Panc1 (cell line): ENCODE measurements around the gene BOC. TPM values are rescaled to one million over a fixed set of nuclear protein-coding genes. Genes with fewer than 3 reads are reported as not detected.

ENCODE experiments used
- ATAC-seq: fragments of 200-7000 bp; cut with Tn5 transposase; 2 replicates; pipeline ENCODE4 v1.9.1; 2020; ENCODE audit warnings: mild to moderate bottlenecking, moderate library complexity
- BruUV-seq: library from RNA; stranded (reverse); fragments of 400-500 nt; replicated peaks from 2 replicates; lab custom pipeline; 2021; lab: Mats Ljungman, UMichigan
- CTCF ChIA-PET: fragments of 300-600 bp; sonication (Branson Sonifier 250); formaldehyde crosslinking; loops from one replicate; lab custom pipeline; 2022; ENCODE audit warnings: antibody characterized with exemption; lab: Charles Lee
- POLR2A ChIA-PET: fragments of 300-600 bp; sonication (Branson Sonifier 250); formaldehyde crosslinking; loops from one replicate; lab custom pipeline; 2022; ENCODE audit warnings: antibody characterized with exemption; lab: Charles Lee
- DNase-seq: peaks from one replicate; pipeline ENCODE4 v3.0.0-alpha.2; 2010; ENCODE audit warnings: low read depth, low spot score
- H3K27ac ChIP-seq: 2 replicates; pipeline ENCODE4 v1.5.1; 2011; ENCODE audit warnings: mild to moderate bottlenecking, low read length, inconsistent platforms
- H3K27me3 ChIP-seq: fragments of 200-500 bp; sonication (Bioruptor generic); 2 replicates; pipeline ENCODE4 v1.6.0; 2014; ENCODE audit warnings: low read length, inconsistent platforms; ENCODE audit not compliant: control insufficient read depth, insufficient read depth
- H3K36me3 ChIP-seq: fragments of 200-500 bp; sonication (Bioruptor generic); 2 replicates; pipeline ENCODE4 v1.5.1; 2014; ENCODE audit warnings: inconsistent platforms, mild to moderate bottlenecking, low read length, moderate library complexity; ENCODE audit not compliant: control insufficient read depth, insufficient read depth
- H3K4me1 ChIP-seq: 2 replicates; pipeline ENCODE4 v1.5.1; 2011; ENCODE audit warnings: inconsistent platforms, mild to moderate bottlenecking, low read length, moderate library complexity; ENCODE audit not compliant: control insufficient read depth, insufficient read depth
- H3K4me3 ChIP-seq, 2 experiments: 2 replicates each; pipeline ENCODE4 v1.5.1; 2011 to 2012; ENCODE audit warnings: low read depth in 2 of 2, low read length in 2 of 2, mild to moderate bottlenecking in 2 of 2, inconsistent platforms in 1 of 2, moderate library complexity in 1 of 2
- H3K9me3 ChIP-seq: fragments of 200-500 bp; sonication (Bioruptor generic); 2 replicates; pipeline ENCODE4 v1.5.1; 2014; ENCODE audit warnings: low read depth, mild to moderate bottlenecking, inconsistent platforms, low read length, moderate library complexity; ENCODE audit not compliant: control insufficient read depth, insufficient read depth
- POLR2AphosphoS5 ChIP-seq: IDR thresholded peaks from 2 replicates; pipeline ENCODE4 v1.6.1; 2012; ENCODE audit warnings: mild to moderate bottlenecking, low read depth, low read length, moderate library complexity
- SIN3A ChIP-seq: IDR thresholded peaks from 2 replicates; pipeline ENCODE4 v1.6.1; 2012; ENCODE audit warnings: low read depth, mild to moderate bottlenecking, low read length, moderate library complexity, borderline replicate concordance; ENCODE audit not compliant: insufficient read depth
- TCF7L2 ChIP-seq: IDR thresholded peaks from 2 replicates; pipeline ENCODE4 v1.6.1; 2011; ENCODE audit warnings: mild to moderate bottlenecking, low read depth, low read length, inconsistent platforms
- in situ Hi-C: cut with HindIII; loops from 2 replicates; pipeline ENCODE4 v1.10.0; 2016; ENCODE audit warnings: low sequenced_read_pairs, low pct_unique_long_range_greater_than_20kb
- intact Hi-C: fragments of 100-400 bp; cut with micrococcal nuclease; formaldehyde crosslinking; loops from one replicate; pipeline ENCODE4 v1.10.0; 2022; ENCODE audit not compliant: unreplicated experiment
- total RNA-seq: library from RNA; stranded (reverse); gene quantifications from one replicate; pipeline ENCODE4 v1.2.1, GENCODE V29; 2021; ENCODE audit not compliant: unreplicated experiment
- TF ChIP-seq, protein P1 (sequence below): fragments of 450-650 bp; IDR thresholded peaks from 2 replicates; pipeline ENCODE4 v1.5.1; 2017; ENCODE audit warnings: mild to moderate bottlenecking
- TF ChIP-seq, protein P2 (sequence below), 2 experiments: IDR thresholded peaks; 2 replicates each; pipeline ENCODE4 v1.6.1; 2011 to 2012; ENCODE audit warnings: low read depth in 2 of 2, control low read depth in 1 of 2, low read length in 1 of 2, mild to moderate bottlenecking in 1 of 2, moderate library complexity in 1 of 2; ENCODE audit not compliant: insufficient read depth in 1 of 2

The BOC gene
- total RNA-seq, 1 experiment from 2014 or later: 0.33 TPM

DNA sequence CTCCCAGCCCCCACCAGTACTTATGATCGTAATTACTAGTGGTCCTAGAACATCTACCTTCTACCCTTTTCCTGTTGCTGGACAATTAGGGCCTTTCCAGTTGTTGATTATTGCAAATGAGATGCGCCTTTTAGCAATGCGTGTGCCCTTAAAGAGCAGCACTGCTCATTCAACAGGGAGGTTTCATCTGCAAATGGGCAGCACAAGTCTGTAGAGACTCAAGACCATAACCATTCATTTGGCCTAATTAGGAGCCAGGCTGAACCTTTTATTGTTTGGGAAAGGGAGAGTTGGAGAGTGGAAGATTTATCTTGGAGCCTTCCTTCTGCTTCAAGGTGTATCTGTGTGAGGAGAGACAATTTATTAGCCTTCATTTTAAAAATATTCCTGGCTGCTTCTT, 42.3 kb downstream of the BOC start:
- ChIA-PET CTCF (no interaction called here), POLR2A (no interaction called here)
- no peak for TF ChIP-seq TCF7L2
- TF ChIP-seq, protein P1, sequence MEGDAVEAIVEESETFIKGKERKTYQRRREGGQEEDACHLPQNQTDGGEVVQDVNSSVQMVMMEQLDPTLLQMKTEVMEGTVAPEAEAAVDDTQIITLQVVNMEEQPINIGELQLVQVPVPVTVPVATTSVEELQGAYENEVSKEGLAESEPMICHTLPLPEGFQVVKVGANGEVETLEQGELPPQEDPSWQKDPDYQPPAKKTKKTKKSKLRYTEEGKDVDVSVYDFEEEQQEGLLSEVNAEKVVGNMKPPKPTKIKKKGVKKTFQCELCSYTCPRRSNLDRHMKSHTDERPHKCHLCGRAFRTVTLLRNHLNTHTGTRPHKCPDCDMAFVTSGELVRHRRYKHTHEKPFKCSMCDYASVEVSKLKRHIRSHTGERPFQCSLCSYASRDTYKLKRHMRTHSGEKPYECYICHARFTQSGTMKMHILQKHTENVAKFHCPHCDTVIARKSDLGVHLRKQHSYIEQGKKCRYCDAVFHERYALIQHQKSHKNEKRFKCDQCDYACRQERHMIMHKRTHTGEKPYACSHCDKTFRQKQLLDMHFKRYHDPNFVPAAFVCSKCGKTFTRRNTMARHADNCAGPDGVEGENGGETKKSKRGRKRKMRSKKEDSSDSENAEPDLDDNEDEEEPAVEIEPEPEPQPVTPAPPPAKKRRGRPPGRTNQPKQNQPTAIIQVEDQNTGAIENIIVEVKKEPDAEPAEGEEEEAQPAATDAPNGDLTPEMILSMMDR: no peak
- no peak for TF ChIP-seq SIN3A
- TF ChIP-seq POLR2AphosphoS5: no peak
- TF ChIP-seq, protein P2, sequence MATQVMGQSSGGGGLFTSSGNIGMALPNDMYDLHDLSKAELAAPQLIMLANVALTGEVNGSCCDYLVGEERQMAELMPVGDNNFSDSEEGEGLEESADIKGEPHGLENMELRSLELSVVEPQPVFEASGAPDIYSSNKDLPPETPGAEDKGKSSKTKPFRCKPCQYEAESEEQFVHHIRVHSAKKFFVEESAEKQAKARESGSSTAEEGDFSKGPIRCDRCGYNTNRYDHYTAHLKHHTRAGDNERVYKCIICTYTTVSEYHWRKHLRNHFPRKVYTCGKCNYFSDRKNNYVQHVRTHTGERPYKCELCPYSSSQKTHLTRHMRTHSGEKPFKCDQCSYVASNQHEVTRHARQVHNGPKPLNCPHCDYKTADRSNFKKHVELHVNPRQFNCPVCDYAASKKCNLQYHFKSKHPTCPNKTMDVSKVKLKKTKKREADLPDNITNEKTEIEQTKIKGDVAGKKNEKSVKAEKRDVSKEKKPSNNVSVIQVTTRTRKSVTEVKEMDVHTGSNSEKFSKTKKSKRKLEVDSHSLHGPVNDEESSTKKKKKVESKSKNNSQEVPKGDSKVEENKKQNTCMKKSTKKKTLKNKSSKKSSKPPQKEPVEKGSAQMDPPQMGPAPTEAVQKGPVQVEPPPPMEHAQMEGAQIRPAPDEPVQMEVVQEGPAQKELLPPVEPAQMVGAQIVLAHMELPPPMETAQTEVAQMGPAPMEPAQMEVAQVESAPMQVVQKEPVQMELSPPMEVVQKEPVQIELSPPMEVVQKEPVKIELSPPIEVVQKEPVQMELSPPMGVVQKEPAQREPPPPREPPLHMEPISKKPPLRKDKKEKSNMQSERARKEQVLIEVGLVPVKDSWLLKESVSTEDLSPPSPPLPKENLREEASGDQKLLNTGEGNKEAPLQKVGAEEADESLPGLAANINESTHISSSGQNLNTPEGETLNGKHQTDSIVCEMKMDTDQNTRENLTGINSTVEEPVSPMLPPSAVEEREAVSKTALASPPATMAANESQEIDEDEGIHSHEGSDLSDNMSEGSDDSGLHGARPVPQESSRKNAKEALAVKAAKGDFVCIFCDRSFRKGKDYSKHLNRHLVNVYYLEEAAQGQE (IDR thresholded peaks at IDR 0.05; ENCODE audit: insufficient read depth in 1 of 2, low read depth in 2 of 2, low read length in 1 of 2): no peak
- H3K9me3 ChIP-seq: no peaks in the 10 kb centered on the region
- no peaks in the 10 kb centered on the region for H3K36me3 ChIP-seq
- BruUV-seq: no TSS peak
- in situ Hi-C loops: no loop called here
- H3K4me1 ChIP-seq: no peaks in the 10 kb centered on the region
- H3K27me3 ChIP-seq: no peaks in the 10 kb centered on the region
- DNase-seq: no peak
- no peak overlapping the region for H3K27ac ChIP-seq
- no peak for ATAC-seq
- H3K4me3 ChIP-seq: no peak overlapping the region
- intact Hi-C loops: no loop called here

DNA sequence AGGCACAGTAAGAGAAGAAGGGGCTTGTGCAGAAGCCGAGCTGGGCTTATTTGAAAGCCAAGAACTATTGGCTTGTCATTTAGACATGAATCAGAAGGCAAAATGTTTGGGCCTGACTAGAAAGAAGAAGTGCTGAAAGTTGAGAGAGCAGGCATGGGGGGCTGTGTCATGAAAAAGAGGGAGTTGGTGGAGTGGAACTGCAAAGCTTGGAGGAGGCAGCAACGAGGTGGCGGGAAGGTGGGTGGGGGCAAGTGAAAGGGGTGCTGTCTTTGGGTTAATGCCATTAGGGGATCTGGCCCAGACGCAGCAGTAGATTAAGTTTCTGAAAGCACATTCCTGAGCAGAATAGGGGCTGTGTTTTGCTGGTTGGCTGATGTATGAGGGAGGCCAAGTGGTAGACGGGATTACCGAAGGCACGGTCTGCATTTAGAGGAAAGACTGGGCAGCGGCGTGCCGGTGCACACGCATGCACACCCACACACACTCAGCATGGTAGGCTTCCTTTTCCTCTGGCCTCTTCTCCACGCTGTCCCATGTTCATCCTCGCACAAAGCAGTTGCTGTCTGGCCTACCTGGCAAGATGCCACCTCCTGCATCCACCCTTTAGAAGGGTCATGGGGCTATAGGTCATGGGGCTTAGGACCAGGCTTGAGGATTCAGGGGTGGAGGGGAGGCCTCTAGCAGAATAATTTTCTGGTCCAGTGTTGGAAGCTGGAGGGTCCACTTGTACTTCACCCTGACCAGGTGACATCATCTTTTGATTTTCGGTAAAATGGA, 43.0 kb downstream of the BOC start:
- intact Hi-C loops (no loop called here), in situ Hi-C loops (no loop called here)
- ChIA-PET CTCF (no interaction called here), POLR2A (no interaction called here)
- H3K9me3 ChIP-seq: no peaks in the 10 kb centered on the region
- ATAC-seq (no peak), DNase-seq (no peak)
- H3K27me3 ChIP-seq: peaks cover 2% of the 10 kb centered on the region
- TF ChIP-seq, protein P2 (IDR thresholded peaks at IDR 0.05; ENCODE audit: insufficient read depth in 1 of 2, low read depth in 2 of 2, low read length in 1 of 2): no peak
- TF ChIP-seq TCF7L2: no peak
- H3K27ac ChIP-seq: no peak overlapping the region
- no peaks in the 10 kb centered on the region for H3K4me1 ChIP-seq
- no TSS peak for BruUV-seq
- no peak overlapping the region for H3K4me3 ChIP-seq
- H3K36me3 ChIP-seq: no peaks in the 10 kb centered on the region
